HuH-7.5 (cell line): ENCODE data around the gene LAMTOR1.

ENCODE experiments used
- DNase-seq: peaks from one replicate; pipeline ENCODE4 v3.0.0; 2011; ENCODE audit warnings: low spot score

The LAMTOR1 gene

GRCh38 chr11:72081184-72081644 lies 21.9 kb downstream of the LAMTOR1 start:
- no peak for DNase-seq

- peak; percentile 71 for DNase-seq
These were observed 22.5 kb downstream of the LAMTOR1 start, which contains the start of the genes LRRC51 and NUMA1 for GRCh38 chr11:72080326-72081183. TSS of gene LRRC51 (plus strand) at chr11:72080850. CDS start at chr11:72089084, 8,234 bp downstream. TSS of gene NUMA1 (minus strand) at chr11:72080542. CDS start at chr11:72035943, 44,599 bp downstream.

- DNase-seq = peak; percentile 23
These were observed 23.2 kb downstream of the LAMTOR1 start for GRCh38 chr11:72079819-72080325.

- no peak for DNase-seq
These were observed 24.6 kb downstream of the LAMTOR1 start for GRCh38 chr11:72078477-72078876.

GRCh38 chr11:72075756-72076155 lies 27.3 kb downstream of the LAMTOR1 start:
- DNase-seq = no peak

- DNase-seq = no peak
These were observed 28.0 kb downstream of the LAMTOR1 start for GRCh38 chr11:72075109-72075508.

GRCh38 chr11:72072348-72072747 lies 30.7 kb downstream of the LAMTOR1 start:
- no peak for DNase-seq

GRCh38 chr11:72070491-72070890 lies 32.6 kb downstream of the LAMTOR1 start:
- no peak for DNase-seq

GRCh38 chr11:72069787-72070251 lies 33.3 kb downstream of the LAMTOR1 start:
- DNase-seq = no peak

GRCh38 chr11:72069200-72069599 lies 33.9 kb downstream of the LAMTOR1 start:
- no peak for DNase-seq

- no peak for DNase-seq
These were observed 35.4 kb downstream of the LAMTOR1 start for GRCh38 chr11:72067676-72068075.

- DNase-seq = no peak
These were observed 35.8 kb downstream of the LAMTOR1 start for GRCh38 chr11:72067266-72067665.

- no peak for DNase-seq
These were observed 36.2 kb downstream of the LAMTOR1 start for GRCh38 chr11:72066855-72067254.

GRCh38 chr11:72061739-72062396 lies 41.2 kb downstream of the LAMTOR1 start:
- DNase-seq = no peak

GRCh38 chr11:72058416-72059034 lies 44.6 kb downstream of the LAMTOR1 start:
- DNase-seq = no peak

- DNase-seq = no peak
These were observed 54.2 kb downstream of the LAMTOR1 start for GRCh38 chr11:72048766-72049460.
